H1 (cell line): Measurements from ENCODE around the gene PFKFB3. TPM values are rescaled to one million over a fixed set of nuclear protein-coding genes. Genes with fewer than 3 reads are reported as not detected.

Source experiments
- CTCF ChIA-PET: fragments of 300-600 bp; sonication (Branson Sonifier 250); formaldehyde crosslinking; loops from one replicate; lab custom pipeline; 2021; ENCODE audit not compliant: partially characterized antibody; lab: Charles Lee
- POLR2A ChIA-PET: fragments of 300-600 bp; sonication (Branson Sonifier 250); formaldehyde crosslinking; loops from one replicate; lab custom pipeline; 2021; ENCODE audit warnings: inconsistent platforms; ENCODE audit not compliant: partially characterized antibody; lab: Charles Lee
- DNase-seq, 2 experiments: peaks; one replicate each; pipeline versions ENCODE4 v3.0.0 to v3.0.0-alpha.2; 2010 to 2022; ENCODE audit warnings: low spot score in 2 of 2, low read depth in 1 of 2, mixed read lengths in 1 of 2
- FAIRE-seq: peaks from 2 replicates; lab custom pipeline; 2011; peaks lifted over from hg19 to GRCh38; lab: Jason Lieb, UNC
- H2AFZ ChIP-seq: 2 replicates; pipeline ENCODE4 v1.8.1; 2012; ENCODE audit warnings: low read length, inconsistent platforms
- H2AK5ac ChIP-seq: 2 replicates; pipeline ENCODE4 v1.6.1; 2013; ENCODE audit warnings: low read depth, low read length
- H2BK120ac ChIP-seq: replicated peaks from 2 replicates; pipeline ENCODE3; 2013; ENCODE audit warnings: low read depth, low read length, inconsistent platforms
- H2BK12ac ChIP-seq: 2 replicates; pipeline ENCODE4 v1.6.1; 2013; ENCODE audit warnings: low read depth, low read length
- H2BK15ac ChIP-seq: 2 replicates; pipeline ENCODE4 v1.6.1; 2013; ENCODE audit warnings: low read length
- H2BK20ac ChIP-seq: 2 replicates; pipeline ENCODE4 v1.6.1; 2013; ENCODE audit warnings: low read length
- H2BK5ac ChIP-seq: 2 replicates; pipeline ENCODE4 v1.6.1; 2013; ENCODE audit warnings: low read depth, low read length
- H3K14ac ChIP-seq: 2 replicates; pipeline ENCODE4 v1.6.1; 2013; ENCODE audit warnings: inconsistent platforms; ENCODE audit not compliant: insufficient read length
- H3K18ac ChIP-seq: 2 replicates; pipeline ENCODE4 v1.6.1; 2013; ENCODE audit warnings: low read length; ENCODE audit errors: extremely low read depth
- H3K23ac ChIP-seq: 2 replicates; pipeline ENCODE4 v1.6.1; 2013; ENCODE audit warnings: inconsistent platforms; ENCODE audit not compliant: insufficient read length
- H3K23me2 ChIP-seq: 2 replicates; pipeline ENCODE4 v1.6.1; 2013; ENCODE audit warnings: low read depth, low read length
- H3K27ac ChIP-seq: 2 replicates; pipeline ENCODE4 v1.6.1; 2011; ENCODE audit warnings: low read depth, low read length, inconsistent platforms
- H3K27me3 ChIP-seq, 4 experiments: replicated peaks in 1 of 4; 1 replicate in 1 of 4; 2 replicates in 3 of 4; pipeline versions ENCODE4 v1.6.1 to v1.8.1; 2011 to 2013; ENCODE audit warnings: low read length in 3 of 4, mild to moderate bottlenecking in 3 of 4, inconsistent platforms in 2 of 4, mixed read lengths in 2 of 4, moderate library complexity in 1 of 4; ENCODE audit not compliant: control insufficient read depth in 3 of 4, insufficient read depth in 3 of 4; ENCODE audit errors: extremely low read depth in 1 of 4
- H3K36me3 ChIP-seq, 4 experiments: 2 replicates each; pipeline versions ENCODE4 v1.6.1 to v1.8.1; 2011 to 2013; ENCODE audit warnings: mild to moderate bottlenecking in 4 of 4, low read length in 3 of 4, moderate library complexity in 2 of 4, control low read depth in 1 of 4, inconsistent platforms in 1 of 4; ENCODE audit not compliant: insufficient read depth in 4 of 4, control insufficient read depth in 2 of 4
- H3K4ac ChIP-seq: replicated peaks from 2 replicates; pipeline ENCODE3; 2013; ENCODE audit warnings: low read length, low read depth, mixed read lengths, inconsistent platforms; ENCODE audit not compliant: insufficient read length
- H3K4me1 ChIP-seq, 4 experiments: replicated peaks in 1 of 4; 1 replicate in 1 of 4; 2 replicates in 3 of 4; pipeline versions ENCODE4 v1.6.1 to v1.8.1; 2011 to 2013; ENCODE audit warnings: low read length in 3 of 4, inconsistent platforms in 2 of 4, mixed read lengths in 1 of 4; ENCODE audit not compliant: insufficient read depth in 4 of 4, control insufficient read depth in 3 of 4
- H3K4me2 ChIP-seq, 2 experiments: 2 replicates each; pipeline versions ENCODE4 v1.6.1 to v1.8.1; 2011 to 2013; ENCODE audit warnings: low read depth in 2 of 2, low read length in 2 of 2, control low read depth in 1 of 2, inconsistent platforms in 1 of 2, mild to moderate bottlenecking in 1 of 2; ENCODE audit not compliant: insufficient read depth in 1 of 2
- H3K4me3 ChIP-seq, 4 experiments: fragments of 200-600, 300-600 bp in 1 of 4; sonication (generic), shearing (Covaris generic), sonication (Bioruptor Twin) in 1 of 4; 2 replicates each; pipeline versions ENCODE4 v1.5.1 to v1.8.1; 2011 to 2016; ENCODE audit warnings: low read length in 4 of 4, low read depth in 3 of 4, control low read depth in 2 of 4, inconsistent platforms in 2 of 4, mild to moderate bottlenecking in 2 of 4, mixed read lengths in 1 of 4, moderate library complexity in 1 of 4; ENCODE audit not compliant: insufficient read depth in 2 of 4; ENCODE audit errors: extremely low read depth in 1 of 4
- H3K56ac ChIP-seq: replicated peaks from 2 replicates; pipeline ENCODE3; 2013; ENCODE audit warnings: low read depth, mild to moderate bottlenecking, mixed read lengths, low read length, inconsistent platforms; ENCODE audit not compliant: insufficient read length
- H3K79me1 ChIP-seq: 2 replicates; pipeline ENCODE4 v1.6.1; 2013; ENCODE audit warnings: low read depth, low read length, control low read depth
- H3K79me2 ChIP-seq, 2 experiments: 2 replicates each; pipeline versions ENCODE4 v1.6.1 to v1.8.1; 2012 to 2013; ENCODE audit warnings: low read length in 2 of 2, mild to moderate bottlenecking in 2 of 2, inconsistent platforms in 1 of 2; ENCODE audit not compliant: insufficient read depth in 2 of 2, control insufficient read depth in 1 of 2
- H3K9ac ChIP-seq, 4 experiments: replicated peaks in 1 of 4; 1 replicate in 1 of 4; 2 replicates in 3 of 4; pipeline versions ENCODE4 v1.6.1 to v1.8.1; 2011 to 2013; ENCODE audit warnings: low read depth in 3 of 4, low read length in 3 of 4, control low read depth in 2 of 4, mild to moderate bottlenecking in 2 of 4, moderate library complexity in 2 of 4, inconsistent platforms in 1 of 4; ENCODE audit errors: extremely low read depth in 1 of 4
- H3K9me3 ChIP-seq, 2 experiments: 2 replicates each; pipeline versions ENCODE4 v1.6.1 to v1.8.1; 2012 to 2013; ENCODE audit warnings: mild to moderate bottlenecking in 2 of 2, moderate library complexity in 2 of 2, control low read depth in 1 of 2, inconsistent platforms in 1 of 2, low read depth in 1 of 2, low read length in 1 of 2, mixed read lengths in 1 of 2; ENCODE audit not compliant: insufficient read depth in 2 of 2
- H4K20me1 ChIP-seq, 2 experiments: replicated peaks in 1 of 2; 2 replicates each; pipeline versions ENCODE3 to v1.8.1; 2011 to 2013; ENCODE audit warnings: inconsistent platforms in 2 of 2, low read length in 2 of 2, mild to moderate bottlenecking in 1 of 2; ENCODE audit not compliant: insufficient read depth in 2 of 2, control insufficient read depth in 1 of 2
- H4K5ac ChIP-seq: 2 replicates; pipeline ENCODE4 v1.6.1; 2013; ENCODE audit warnings: low read length, low read depth, mixed read lengths, inconsistent platforms; ENCODE audit not compliant: insufficient read length
- H4K8ac ChIP-seq: 2 replicates; pipeline ENCODE4 v1.8.0; 2013; ENCODE audit warnings: mild to moderate bottlenecking, moderate library complexity, low read length, inconsistent platforms; ENCODE audit not compliant: insufficient read depth; ENCODE audit errors: extremely low read depth
- H4K91ac ChIP-seq: replicated peaks from 2 replicates; pipeline ENCODE3; 2013; ENCODE audit warnings: low read length, mixed read lengths, inconsistent platforms; ENCODE audit not compliant: insufficient read length
- FOSL1 ChIP-seq: IDR thresholded peaks from 2 replicates; pipeline ENCODE4 v1.6.1; 2011; ENCODE audit warnings: mild to moderate bottlenecking, low read depth, low read length, moderate library complexity; ENCODE audit not compliant: insufficient read depth
- NRF1 ChIP-seq: IDR thresholded peaks from 2 replicates; pipeline ENCODE4 v1.6.1; 2011; ENCODE audit warnings: mild to moderate bottlenecking, low read depth, low read length, improper control_type of control experiment
- SIRT6 ChIP-seq: IDR thresholded peaks from one replicate; pipeline ENCODE4 v1.7.1; 2012; ENCODE audit warnings: low read length, inconsistent platforms
- SP2 ChIP-seq: IDR thresholded peaks from 2 replicates; pipeline ENCODE4 v1.6.1; 2012; ENCODE audit warnings: mild to moderate bottlenecking, low read length, inconsistent platforms
- TCF12 ChIP-seq: IDR thresholded peaks from 2 replicates; pipeline ENCODE4 v1.6.1; 2011; ENCODE audit warnings: low read depth, mild to moderate bottlenecking, low read length
- WGBS, 2 experiments: shearing (Covaris generic) in 1 of 2; methylation state at CpG; one replicate each; pipeline versions ENCODE4 v1.1.6 to v1.1.7; 2013 to 2015; ENCODE audit warnings: low lambda C conversion rate in 2 of 2, mixed read lengths in 2 of 2, inconsistent platforms in 1 of 2, low coverage in 1 of 2, missing lambda C conversion rate in 1 of 2; ENCODE audit not compliant: insufficient replicate concordance in 2 of 2, insufficient coverage in 1 of 2, insufficient read length in 1 of 2; ENCODE audit errors: extremely low coverage in 1 of 2, missing lambda C conversion rate in 1 of 2; 5-methylcytosine and 5-hydroxymethylcytosine counted together
- polyA plus RNA-seq, 7 experiments: library from polyadenylated mRNA; depleted of rRNA in 3 of 7; stranded (reverse) in 5 of 7; unstranded in 2 of 7; fragments of >200 nt in 5 of 7; fragments of 200-250 nt in 2 of 7; gene quantifications; 1 replicate in 5 of 7; 2 replicates in 1 of 7; 4 replicates in 1 of 7; pipeline versions ENCODE4 v1.2.1 to v1.2.3, GENCODE V29; 2011 to 2013; ENCODE audit warnings: missing spikeins in 2 of 7, mixed read lengths in 2 of 7
- total RNA-seq: library from RNA; stranded (reverse); fragmentation: NEBNext Ultra II Directional; extraction: Animal tissue kit (Norgen Biotek cat#: 25700); gene quantifications from 2 replicates; pipeline ENCODE4 v1.2.1, GENCODE V29; 2021

The PFKFB3 gene
- total and polyA plus RNA-seq, 2 of the 8 experiments (the other 6 are each of a cell fraction or from before 2014, with no cell fraction given): 15.6 to 32.0 TPM

DNA sequence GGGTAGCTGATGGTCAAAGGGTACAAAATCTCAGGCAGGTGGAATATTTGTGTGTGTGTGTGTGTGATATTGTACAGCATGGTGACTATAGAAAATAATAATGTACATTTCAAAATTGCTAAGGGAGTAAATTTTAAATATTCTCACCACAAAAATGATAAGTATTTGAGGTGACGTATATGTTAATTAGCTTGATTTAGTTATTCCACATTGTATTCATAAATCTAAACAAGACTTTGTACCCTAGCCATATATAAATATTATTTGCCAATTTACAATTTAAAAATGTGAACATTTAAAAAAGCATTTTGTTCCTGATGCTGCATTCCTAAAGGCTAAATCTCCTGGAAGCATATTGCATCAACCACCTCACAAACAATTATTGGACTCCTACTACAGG, 47.0 kb downstream of the PFKFB3 start:
- no peak for DNase-seq
- Histone ChIP-seq H4K91ac (no peak overlapping the region), H3K9me3 (no peaks in the 10 kb centered on the region), H3K9ac (no peak overlapping the region), H3K4me2 (no peak overlapping the region), H3K23me2 (no peaks in the 10 kb centered on the region), H3K4me3 (no peak overlapping the region), H4K8ac (no peak overlapping the region), H3K79me2 (no peaks in the 10 kb centered on the region), H3K14ac (no peak overlapping the region), H3K4me1 (no peaks in the 10 kb centered on the region), H3K56ac (no peak overlapping the region), H2BK20ac (no peak overlapping the region), H3K79me1 (no peaks in the 10 kb centered on the region), H2AFZ (no peak overlapping the region), H3K4ac (no peak overlapping the region), H4K5ac (no peak overlapping the region), H2BK15ac (no peak overlapping the region), H3K27me3 (no peaks in the 10 kb centered on the region), H3K23ac (no peak overlapping the region), H3K27ac (no peak overlapping the region), H3K18ac (no peak overlapping the region), H3K36me3 (no peaks in the 10 kb centered on the region), H2BK120ac (no peak overlapping the region), H2AK5ac (no peak overlapping the region), H2BK12ac (no peak overlapping the region), H2BK5ac (no peak overlapping the region), H4K20me1 (no peaks in the 10 kb centered on the region)
- CTCF ChIA-PET: interaction anchor here (0.9 kb wide), 1 partner anchor 36 kb away, joined by 3 read pairs; no protein-coding TSS in a partner anchor
- TF ChIP-seq SP2 (no peak), NRF1 (no peak), SIRT6 (no peak), FOSL1 (no peak), TCF12 (no peak)
- POLR2A ChIA-PET: no interaction called here
- 92% methylated on average over 1 of the region's 1 CpG; no CpG with 5 or more reads in 1 of the 2 experiments for WGBS, 2 experiments
- FAIRE-seq: no peak
